ENCODE results near the gene MS4A2. TPM values are rescaled to one million over a fixed set of nuclear protein-coding genes. Genes with fewer than 3 reads are reported as not detected.

MS4A2 gene
- total RNA-seq, result not detected in 2 replicates

GRCh38 chr11:60088364-60088763, at the start of gene MS4A2:
Gene MS4A2 (plus strand): TSS chr11:60088664. CDS start chr11:60088766, 102 bp downstream.

GRCh38 chr11:60040109-60040508, 48.4 kb upstream of the MS4A2 start, which contains the start of gene OOSP2:
Gene OOSP2 (plus strand): TSS chr11:60040409. CDS start chr11:60040460, 51 bp downstream.

GRCh38 chr11:60056349-60056969, 32.0 kb upstream of the MS4A2 start, which contains the start of gene MS4A3:
Gene MS4A3 (plus strand): TSS chr11:60056665. CDS start chr11:60061161, 4,496 bp downstream.

Other genes starting within 250 kb of the MS4A2 start
- not detected in 2 replicates for gene CBLIF, start 243.2 kb upstream of the MS4A2 start, total RNA-seq
- under 0.01 TPM in 1 of 2 replicates, not detected in the other for gene TCN1, start 222.2 kb upstream of the MS4A2 start, total RNA-seq
- not detected in 2 replicates for gene OOSP3, start 209.9 kb upstream of the MS4A2 start, total RNA-seq
- 0.11 TPM in 1 of 2 replicates, not detected in the other for gene OOSP1, start 150.2 kb upstream of the MS4A2 start, total RNA-seq
- gene OOSP4A, start 124.6 kb upstream of the MS4A2 start, total RNA-seq, result not detected in 2 replicates
- not detected in 2 replicates for gene OOSP4B, start 71.5 kb upstream of the MS4A2 start, total RNA-seq
- gene OOSP2, start 48.3 kb upstream of the MS4A2 start, total RNA-seq, result not detected in 2 replicates
- gene MS4A3, start 32.0 kb upstream of the MS4A2 start, total RNA-seq, result not detected in 2 replicates
- gene MS4A6A, start 94.4 kb downstream of the MS4A2 start, total RNA-seq, result not detected in 2 replicates
- not detected in 2 replicates for gene MS4A4E, start 154.5 kb downstream of the MS4A2 start, total RNA-seq
- gene MS4A4A, start 192.0 kb downstream of the MS4A2 start, total RNA-seq, result not detected in 2 replicates
- not detected in 2 replicates for gene MS4A6E, start 238.6 kb downstream of the MS4A2 start, total RNA-seq

Data from dermis lymphatic vessel endothelial cell (primary cell).